GM18909 (cell line): ENCODE measurements around the gene SLC44A2.
"Not testable (repeated sequence)": the region's sequence is repeated elsewhere in the genome, so short reads cannot be mapped to it uniquely, and the experiment has no call there.

ENCODE experiments used
- ATAC-seq: cut with Tn5 transposase; IDR thresholded peaks from one replicate; pipeline ENCODE4 v1.9.1; 2021; ENCODE audit warnings: mild to moderate bottlenecking; ENCODE audit not compliant: unreplicated experiment, poor library complexity

SLC44A2 gene

DNA sequence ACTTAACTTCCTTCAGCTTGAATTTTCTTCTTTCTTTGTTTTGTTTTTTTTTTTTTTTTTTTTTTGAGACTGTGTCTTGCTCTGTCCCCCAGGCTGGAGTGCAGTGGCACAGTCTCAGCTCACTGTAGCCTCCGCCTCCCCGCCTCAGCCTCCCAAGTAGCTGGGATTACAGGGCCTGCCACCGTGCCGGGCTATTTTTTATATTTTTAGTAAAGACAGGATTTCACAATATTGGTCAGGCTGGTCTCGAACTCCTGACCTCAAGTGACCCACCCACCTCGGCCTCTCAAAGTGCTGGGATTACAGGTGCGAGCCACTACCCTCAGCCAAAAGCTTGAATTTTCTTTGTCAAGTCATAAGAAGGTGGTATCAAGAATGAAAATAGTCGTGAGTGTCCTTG is 49.9 kb downstream of the SLC44A2 start:
- not testable (repeated sequence) for ATAC-seq

DNA sequence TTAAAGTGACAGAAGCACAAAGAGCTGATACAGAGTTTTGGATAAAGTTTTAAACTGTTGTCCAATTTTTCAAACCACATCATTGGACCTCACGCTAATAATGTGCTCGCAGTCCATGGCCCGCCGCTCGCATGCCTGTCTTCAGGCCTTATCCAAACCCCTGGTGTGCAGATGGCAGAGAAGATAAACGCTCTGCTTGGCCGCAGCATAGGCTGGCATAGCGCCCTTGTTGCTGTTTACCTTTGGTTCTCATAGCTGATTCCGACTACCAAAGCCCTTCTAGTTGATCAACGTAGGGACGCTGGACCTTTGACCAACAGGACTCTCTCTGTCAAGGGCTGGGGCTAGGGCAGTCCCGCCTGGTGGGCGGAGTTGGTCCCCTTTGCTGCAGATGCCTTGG is 52.4 kb downstream of the SLC44A2 start:
- no peak for ATAC-seq

DNA sequence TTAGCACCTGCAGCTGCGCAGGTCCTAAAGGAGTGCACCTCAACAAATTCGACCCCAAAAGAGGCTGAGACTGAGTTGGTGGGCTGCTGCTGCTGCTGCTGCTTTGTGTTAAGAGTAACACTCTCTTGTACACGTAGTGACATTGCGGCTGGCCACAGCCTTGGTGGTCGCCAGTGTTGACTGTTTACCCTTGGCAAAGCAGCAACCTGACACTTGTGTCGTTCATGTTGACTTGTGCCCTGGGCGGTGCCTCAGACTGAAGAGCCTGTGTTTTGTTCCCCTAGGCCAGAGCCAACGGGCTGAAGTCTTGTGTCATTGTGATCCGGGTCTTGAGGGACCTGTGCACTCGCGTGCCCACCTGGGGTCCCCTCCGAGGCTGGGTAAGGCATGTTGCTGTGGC is 53.5 kb downstream of the SLC44A2 start:
- ATAC-seq, result no peak

DNA sequence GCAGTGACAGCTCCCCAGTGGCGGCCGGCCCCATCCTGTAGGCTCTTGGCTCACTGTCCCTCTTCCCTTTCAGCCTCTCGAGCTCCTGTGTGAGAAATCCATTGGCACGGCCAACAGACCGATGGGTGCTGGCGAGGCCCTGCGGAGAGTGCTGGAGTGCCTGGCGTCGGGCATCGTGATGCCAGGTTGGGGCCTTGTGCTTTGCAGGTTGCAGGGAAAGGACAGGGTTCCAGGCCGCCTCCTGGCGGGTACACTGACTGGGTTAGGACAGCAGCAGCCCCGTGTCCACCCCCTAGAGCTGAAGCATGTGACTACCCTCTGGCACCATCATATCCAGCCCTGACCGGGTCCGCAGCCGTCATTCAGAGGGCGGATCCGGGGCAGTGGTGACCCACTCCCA is 54.4 kb downstream of the SLC44A2 start:
- no peak for ATAC-seq

DNA sequence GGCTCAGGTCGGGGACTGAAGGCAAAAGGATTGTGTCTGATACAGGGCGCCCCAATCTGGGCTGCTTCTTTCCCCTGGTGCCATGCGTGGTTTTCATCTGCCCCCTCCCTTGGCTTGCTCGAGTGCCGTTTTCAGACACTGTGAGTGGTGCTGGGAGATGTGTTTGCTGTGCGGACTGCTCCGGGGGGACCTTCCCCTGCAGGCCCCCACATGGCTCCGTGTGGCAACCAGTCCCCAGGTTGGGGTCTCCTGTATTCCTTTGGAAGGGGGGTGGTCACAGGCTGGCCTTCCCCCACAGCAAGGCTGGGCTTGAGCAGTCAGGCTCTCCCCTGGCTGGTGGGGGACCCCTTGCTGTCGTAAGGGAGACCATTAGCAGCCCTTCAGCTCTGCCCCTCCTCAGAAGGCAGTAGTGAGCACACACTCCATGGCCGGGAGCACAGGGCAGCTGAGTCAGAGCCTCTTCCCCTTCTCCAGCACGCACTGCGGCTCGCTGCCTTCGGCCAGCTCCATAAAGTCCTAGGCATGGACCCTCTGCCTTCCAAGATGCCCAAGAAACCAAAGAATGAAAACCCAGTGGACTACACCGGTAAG is 55.3 kb downstream of the SLC44A2 start:
- no peak for ATAC-seq

DNA sequence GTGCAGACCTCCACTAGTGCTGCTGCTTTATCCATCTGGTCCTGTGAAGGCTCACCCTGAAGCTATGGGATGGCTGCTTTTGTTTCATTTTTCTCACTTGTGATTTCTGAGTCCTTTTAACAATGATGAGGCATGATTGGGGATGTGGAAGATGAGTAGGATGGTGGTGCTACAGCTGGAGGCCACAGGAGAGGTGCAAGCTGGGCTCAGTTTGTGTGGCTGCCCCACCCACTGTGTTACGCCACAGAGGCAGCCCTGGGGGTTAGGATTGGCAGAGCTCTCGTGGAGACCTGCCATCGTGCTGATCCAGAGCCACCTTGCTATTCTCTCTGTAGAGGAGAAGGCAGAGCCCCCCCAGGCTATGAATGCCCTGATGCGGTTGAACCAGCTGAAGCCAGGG is 56.3 kb downstream of the SLC44A2 start:
- ATAC-seq, result no peak

DNA sequence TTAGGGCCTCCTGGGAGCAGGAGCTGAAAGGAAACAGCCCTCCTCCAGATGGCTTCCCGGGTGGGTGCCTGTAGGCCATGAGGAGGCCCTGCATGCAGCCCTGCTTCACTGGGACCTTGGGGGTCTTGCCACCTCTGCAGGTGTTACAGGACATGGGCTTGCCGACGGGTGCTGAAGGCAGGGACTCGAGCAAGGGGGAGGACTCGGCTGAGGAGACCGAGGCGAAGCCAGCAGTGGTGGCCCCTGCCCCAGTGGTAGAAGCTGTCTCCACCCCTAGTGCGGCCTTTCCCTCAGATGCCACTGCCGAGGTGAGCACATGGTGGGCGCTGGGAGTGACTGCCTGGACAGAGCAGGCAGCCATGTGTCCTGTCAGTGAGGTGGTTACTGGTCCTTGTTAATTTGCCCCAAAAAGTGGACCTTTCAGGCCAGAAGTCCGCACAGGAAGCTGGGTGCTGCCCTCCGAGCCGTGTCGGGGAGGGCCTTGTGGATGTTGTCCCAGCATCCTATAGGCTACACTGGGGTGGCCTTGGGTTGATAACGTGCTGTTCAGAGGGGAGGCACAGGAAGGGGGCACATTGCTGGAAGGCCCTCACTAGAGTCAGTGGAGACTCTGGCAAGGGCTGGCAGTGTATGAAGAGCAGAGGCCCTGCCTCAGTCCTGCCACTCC is 57.2 kb downstream of the SLC44A2 start:
- no peak for ATAC-seq

DNA sequence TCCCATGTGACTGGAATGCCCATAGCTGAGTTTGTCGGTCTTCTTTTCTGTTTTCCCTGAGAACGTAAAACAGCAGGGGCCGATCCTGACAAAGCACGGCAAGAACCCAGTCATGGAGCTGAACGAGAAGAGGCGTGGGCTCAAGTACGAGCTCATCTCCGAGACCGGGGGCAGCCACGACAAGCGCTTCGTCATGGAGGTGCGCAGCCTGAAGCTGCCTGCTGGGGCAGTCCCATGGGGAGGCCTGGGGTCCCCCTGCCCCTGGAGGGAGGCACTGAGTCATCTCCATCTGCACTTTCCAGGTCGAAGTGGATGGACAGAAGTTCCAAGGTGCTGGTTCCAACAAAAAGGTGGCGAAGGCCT is 57.7 kb downstream of the SLC44A2 start:
- no peak for ATAC-seq

DNA sequence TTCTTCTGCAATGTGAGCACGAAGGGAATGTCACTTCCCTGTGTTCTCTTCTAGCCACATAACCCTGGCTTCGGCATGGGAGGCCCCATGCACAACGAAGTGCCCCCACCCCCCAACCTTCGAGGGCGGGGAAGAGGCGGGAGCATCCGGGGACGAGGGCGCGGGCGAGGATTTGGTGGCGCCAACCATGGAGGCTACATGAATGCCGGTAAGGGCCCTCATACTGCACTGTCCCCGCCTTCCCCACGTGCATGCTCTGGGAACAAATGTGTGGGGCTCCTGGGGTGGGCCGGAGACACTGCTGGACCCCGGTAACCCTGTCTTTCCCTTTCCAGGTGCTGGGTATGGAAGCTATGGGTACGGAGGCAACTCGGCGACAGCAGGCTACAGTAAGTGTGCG is 58.2 kb downstream of the SLC44A2 start:
- ATAC-seq, result no peak

DNA sequence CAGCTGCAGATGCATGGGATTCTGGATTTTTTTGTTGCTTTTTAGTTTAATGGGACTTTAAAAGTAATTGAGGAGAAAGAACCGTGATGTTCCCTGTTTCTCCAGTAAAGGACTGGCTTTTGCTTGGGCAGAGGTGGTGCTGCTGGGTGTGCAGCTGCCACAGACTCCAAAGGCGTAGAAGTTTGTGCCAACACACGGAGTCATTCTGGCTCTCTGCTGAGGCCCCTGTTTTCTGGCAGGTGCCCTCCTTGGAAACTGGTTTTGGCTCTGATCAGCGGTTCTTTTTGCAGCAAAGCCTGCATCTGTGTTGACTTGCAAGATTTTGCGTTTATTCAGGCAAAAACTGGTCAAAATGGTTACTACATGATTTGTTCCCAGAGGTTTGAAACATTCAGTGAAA is 59.9 kb downstream of the SLC44A2 start:
- no peak for ATAC-seq

DNA sequence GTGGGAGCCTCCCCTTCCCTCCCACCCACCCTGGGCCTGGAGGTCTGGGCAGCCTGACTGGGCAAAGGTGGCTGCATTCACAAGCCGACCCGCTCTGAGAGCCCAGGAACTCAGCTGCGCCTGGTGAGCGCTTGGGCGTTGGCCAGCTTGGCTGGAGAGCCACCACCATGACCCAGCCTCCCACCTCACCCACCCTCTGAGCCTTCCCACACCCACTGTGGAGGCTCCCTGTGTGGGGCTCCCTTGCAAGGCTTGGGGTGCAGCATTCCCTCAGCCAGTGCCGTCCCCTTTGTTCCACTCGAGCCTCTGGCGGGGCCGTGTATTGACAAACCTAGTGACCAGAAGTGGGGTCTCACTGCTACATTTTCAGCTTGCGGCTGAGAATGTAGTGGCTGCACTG is 60.8 kb downstream of the SLC44A2 start:
- no peak for ATAC-seq

DNA sequence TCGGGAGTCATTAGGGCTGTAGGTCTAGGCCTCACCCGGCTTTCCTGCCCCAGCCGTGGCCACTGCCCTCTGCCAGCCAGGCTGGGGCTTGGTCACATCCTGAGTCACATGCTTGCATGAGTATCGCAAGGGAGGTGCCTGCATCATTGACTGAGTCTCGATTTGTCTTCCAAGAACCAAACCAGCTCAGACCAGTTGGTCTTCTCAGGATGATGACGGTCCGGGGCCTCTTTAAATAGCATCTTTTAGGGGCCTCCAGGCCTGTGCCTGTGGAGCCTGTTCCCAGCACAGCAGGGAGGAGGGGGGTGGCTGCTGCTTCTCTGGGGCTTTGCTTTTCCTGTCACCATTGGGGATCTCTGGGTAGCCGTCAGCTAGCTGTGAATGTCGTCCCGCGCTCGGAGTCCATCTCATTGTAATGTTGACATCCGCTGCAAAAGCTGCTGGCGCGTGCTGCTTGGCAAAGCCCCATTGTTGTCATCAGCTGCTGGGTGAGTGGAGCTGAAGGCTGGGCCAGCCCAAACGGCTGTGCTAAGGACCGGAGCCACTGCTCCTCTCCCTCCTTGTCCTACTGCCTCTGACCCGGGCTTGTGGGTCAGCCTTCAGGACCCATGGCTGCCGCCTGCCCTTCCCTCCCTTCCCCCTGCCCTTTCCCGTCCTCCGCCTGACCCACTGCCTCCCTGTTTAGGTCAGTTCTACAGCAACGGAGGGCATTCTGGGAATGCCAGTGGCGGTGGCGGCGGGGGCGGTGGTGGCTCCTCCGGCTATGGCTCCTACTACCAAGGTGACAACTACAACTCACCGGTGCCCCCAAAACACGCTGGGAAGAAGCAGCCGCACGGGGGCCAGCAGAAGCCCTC is 61.5 kb downstream of the SLC44A2 start:
- ATAC-seq, result no peak

DNA sequence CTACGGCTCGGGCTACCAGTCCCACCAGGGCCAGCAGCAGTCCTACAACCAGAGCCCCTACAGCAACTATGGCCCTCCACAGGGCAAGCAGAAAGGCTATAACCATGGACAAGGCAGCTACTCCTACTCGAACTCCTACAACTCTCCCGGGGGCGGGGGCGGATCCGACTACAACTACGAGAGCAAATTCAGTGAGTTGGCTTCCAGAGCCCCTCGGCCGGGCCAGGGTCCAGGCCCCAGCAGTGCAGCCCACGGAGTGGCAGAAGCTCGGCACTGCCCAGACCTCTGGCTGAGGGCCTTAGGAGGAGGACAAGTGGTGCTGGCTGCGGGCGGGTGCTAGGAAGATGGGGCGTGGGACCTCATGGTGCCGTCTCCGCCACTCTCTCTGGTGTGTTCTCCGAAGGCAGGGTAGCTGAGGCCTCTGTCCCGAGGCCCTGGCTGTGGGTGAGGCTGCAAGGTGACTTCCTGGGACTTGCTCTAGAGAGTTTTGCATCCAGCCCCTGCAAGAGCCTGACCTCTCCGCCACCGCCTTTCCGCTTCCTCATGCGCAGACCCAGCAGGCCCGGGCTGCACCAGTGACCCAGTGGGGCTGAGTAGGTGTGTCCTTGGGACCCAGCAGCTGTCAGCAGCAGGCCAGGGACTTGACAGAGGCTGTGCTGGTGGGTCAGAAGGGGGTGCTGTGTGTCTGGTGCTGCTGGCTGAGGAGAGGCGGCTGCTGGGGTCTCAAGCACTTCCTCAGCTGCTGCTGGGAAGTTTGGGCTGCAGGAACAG is 62.4 kb downstream of the SLC44A2 start:
- no peak for ATAC-seq

DNA sequence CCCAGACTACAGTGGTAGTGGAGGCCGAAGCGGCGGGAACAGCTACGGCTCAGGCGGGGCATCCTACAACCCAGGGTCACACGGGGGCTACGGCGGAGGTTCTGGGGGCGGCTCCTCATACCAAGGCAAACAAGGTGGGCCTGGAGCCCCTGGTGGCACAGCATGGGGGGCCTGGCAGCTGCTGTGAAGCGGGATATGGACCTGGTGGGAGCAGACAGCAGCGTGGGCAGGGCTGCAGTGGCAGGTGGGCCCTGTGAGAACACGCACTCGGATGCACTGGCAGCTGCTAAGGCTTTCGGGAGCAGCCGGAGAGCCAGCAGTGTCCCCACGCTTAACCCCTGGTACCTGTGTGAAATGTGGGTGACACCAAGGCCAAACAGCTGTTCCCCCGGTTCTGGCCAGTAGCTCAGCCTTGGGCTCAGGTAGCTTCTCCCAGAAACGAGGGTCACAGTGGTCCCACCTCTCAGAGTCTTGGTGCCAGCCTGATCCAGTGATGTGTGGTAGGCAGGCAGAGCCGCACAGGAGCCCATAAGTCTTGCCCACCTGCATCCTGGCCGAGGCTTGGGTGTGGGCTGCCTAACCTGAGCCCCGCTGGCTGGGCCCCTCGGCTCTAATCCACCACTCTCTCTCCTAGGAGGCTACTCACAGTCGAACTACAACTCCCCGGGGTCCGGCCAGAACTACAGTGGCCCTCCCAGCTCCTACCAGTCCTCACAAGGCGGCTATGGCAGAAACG is 63.4 kb downstream of the SLC44A2 start:
- ATAC-seq, result no peak

DNA sequence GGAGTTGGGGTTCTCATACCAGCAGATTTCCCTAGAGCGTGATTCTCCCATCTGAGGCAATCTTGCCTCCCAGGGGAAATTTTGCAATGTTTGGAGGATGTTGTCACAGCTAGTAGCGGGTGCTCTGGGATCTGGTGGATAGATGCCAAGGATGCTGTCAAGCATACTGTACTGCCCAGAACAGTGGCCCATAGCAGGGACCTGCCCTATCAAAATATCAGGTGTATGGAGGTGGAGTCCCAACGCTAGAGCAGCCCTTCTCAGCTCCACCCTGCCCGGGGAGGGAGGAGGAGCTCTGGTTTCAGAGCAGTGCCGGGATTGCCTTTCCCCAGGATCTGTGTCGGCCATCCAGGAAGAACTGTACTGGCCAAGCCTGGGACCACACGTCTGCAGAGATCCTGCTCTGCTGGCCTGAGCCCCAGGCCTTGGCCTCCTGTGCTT is 65.0 kb downstream of the SLC44A2 start:
- no peak for ATAC-seq

DNA sequence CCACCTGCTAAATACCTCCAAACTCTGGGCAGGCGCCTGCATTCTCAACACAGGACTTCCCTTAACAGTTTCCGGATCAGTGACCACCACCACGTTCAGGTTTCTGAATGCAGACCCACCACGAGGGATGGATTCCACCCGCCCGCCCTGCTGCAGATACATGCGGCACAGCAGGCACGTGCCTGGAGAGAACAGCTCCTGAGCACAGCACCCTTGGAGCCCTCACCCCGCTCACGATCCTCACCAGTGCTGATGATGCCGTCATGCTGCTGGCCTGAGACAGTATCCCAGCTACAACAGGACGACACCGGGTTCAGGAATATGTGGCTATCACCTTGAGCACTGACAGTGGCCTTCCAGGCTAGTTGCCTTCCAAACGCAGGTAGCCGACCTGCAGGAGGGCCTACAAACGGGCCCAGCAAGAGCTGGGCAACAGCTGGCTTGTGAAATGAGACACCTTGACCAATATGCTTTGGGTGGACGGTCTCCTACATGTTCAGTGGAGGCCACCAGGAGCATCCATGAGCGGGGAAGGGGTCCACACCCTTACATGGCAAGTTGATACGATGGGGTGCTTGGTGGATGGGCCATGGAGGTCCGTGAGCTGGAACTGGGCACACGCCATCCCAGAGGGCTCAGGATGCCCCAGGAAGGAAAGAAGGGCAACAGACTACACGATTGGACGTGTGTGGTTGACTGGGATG is 66.0 kb downstream of the SLC44A2 start:
- ATAC-seq, result no peak

DNA sequence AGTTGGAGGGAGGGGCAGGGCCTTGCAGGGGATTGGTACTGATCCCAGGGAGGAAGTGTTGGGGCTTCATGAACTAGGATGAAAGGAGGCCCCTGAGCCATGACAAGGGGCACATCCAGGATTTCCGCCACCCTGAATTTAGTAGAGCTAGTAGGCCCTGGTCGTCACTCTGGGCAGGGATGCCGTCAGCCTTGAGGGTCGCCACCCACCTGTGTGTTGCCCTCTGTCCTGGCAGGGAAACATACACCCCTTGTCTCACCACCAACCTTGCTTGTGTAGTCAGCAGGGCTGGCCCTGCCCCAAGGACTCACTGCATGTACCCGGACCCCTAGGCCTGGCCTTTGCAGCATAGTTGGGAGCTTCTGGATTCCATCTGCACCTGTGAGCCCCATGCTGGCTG is 66.5 kb downstream of the SLC44A2 start:
- no peak for ATAC-seq

DNA sequence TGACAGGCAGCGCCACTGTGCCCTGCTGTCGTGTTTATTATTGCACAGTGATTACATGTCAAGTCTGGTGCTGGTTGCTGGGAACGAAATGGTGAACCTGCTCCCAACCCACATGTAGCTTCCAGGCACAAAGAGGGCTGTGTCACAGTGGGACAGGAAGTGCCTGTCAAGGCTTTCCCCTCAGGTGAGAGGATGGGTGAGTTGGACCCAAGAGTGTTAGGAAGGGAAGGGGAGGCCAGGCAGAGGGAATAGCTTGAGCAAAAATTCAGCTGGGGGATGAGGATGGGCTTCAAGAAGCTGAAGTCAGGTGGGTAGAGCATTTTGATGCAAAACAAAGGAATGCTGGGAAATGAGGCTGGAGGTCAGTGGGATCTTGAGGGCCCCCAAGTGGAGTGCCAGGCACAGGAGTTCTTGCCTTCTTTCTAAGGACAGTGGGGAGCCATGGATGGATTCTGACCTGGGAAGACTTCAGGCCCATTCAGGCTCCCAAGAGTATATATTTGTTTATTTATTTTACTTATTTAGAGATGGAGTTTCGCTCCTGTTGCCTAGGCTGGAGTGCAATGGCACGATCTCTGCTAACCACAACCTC is 67.4 kb downstream of the SLC44A2 start:
- no peak for ATAC-seq
